Ectodermal cell (in vitro differentiated cells): ENCODE data around the gene PCYOX1L.

Experiments used
- H3K27ac ChIP-seq: 2 replicates; pipeline ENCODE4 v1.7.0; 2013; ENCODE audit warnings: mild to moderate bottlenecking, low read depth, low read length; ENCODE audit not compliant: insufficient read depth, poor library complexity, severe bottlenecking
- H3K27me3 ChIP-seq: 2 replicates; pipeline ENCODE4 v1.7.0; 2013; ENCODE audit warnings: mild to moderate bottlenecking, low read length; ENCODE audit not compliant: insufficient read depth, control insufficient read depth, poor library complexity, severe bottlenecking
- H3K36me3 ChIP-seq: one replicate; pipeline ENCODE4 v1.7.0; 2013; ENCODE audit warnings: low read length; ENCODE audit not compliant: control insufficient read depth, insufficient read depth
- H3K4me1 ChIP-seq: one replicate; pipeline ENCODE4 v1.7.0; 2013; ENCODE audit warnings: low read length; ENCODE audit not compliant: control insufficient read depth, insufficient read depth
- H3K4me3 ChIP-seq: 2 replicates; pipeline ENCODE4 v1.7.0; 2013; ENCODE audit warnings: low read depth, low read length, control low read depth; ENCODE audit not compliant: insufficient read depth
- H3K9me3 ChIP-seq: 2 replicates; pipeline ENCODE4 v1.7.0; 2013; ENCODE audit warnings: mild to moderate bottlenecking, low read length, moderate library complexity; ENCODE audit not compliant: control insufficient read depth
- WGBS, 2 experiments: methylation state at CpG; one replicate each; pipeline ENCODE4 v1.1.7; 2013; ENCODE audit warnings: missing lambda C conversion rate in 2 of 2; 5-methylcytosine and 5-hydroxymethylcytosine counted together

The PCYOX1L gene

DNA sequence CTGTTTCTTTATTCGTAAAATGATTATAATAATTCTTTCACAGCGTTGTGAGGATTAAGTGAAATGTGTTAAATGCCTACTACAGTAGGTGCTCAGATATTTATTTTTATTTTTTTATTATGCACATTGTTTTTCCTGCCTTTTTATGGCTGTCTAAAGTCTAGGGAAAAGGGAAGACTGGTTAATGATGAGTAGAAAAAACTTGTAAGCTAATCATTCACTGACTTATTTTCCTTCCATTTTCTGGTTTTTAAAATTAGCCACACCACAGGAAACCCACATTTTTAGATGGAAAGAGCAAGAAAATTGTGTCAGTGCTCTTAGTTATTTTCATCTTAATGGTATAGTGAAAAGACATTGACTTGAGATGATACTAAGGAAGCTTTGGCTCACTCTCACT lies 3.9 kb upstream of the PCYOX1L start:
- WGBS, 2 experiments, result 90 to 95% methylated on average over 2 of the region's 2 CpGs
- Histone ChIP-seq H3K27ac (no peak overlapping the region), H3K27me3 (no peaks in the 10 kb centered on the region), H3K36me3 (peaks cover 10% of the 10 kb centered on the region), H3K4me3 (no peak overlapping the region), H3K9me3 (no peaks in the 10 kb centered on the region), H3K4me1 (no peaks in the 10 kb centered on the region)

DNA sequence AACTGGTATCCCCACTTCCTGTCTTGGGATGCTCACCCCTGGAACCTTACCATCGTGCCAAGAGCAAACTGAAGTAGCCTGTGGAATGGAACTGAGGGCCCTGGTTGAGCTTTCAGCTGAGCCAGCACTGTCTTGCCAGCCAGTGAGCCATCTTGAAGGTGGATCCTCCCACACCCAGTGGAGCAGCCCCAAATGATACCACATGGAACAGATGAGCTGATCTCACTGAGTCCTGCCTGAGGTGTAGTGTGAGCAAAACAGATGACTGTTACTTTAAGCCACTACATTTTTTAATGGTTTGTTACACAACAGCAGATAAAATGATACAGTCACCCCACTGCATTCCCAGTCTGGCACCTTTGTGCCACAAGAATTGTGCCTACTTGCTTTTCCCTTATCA lies 2.2 kb upstream of the PCYOX1L start:
- H3K27me3 ChIP-seq, result no peaks in the 10 kb centered on the region
- no peak overlapping the region for H3K27ac ChIP-seq
- H3K36me3 ChIP-seq, result peaks cover 3% of the 10 kb centered on the region
- no peaks in the 10 kb centered on the region for H3K9me3 ChIP-seq
- WGBS, 2 experiments, result 94 to 100% methylated on average over 1 of the region's 1 CpG
- no peak overlapping the region for H3K4me3 ChIP-seq
- no peaks in the 10 kb centered on the region for H3K4me1 ChIP-seq

DNA sequence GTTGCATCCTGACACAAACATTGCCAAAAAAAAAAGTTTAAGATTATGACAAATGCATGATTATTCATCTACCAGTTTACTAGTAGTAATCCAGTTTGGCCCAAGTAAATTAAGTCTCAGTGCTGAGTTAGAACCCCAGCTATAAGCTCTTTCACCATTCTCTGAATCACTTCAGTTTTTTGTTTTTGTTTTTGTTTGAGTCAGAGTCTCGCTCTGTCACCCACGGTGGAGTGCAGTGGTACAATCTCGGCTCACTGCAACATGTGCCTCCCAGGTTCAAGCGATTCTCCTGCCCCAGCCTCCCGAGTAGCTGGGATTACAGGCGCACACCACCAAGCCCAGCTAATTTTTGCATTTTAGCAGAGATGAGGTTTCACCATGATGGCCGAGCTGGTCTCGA lies 1.5 kb upstream of the PCYOX1L start:
- Histone ChIP-seq H3K4me3 (no peak overlapping the region), H3K27me3 (no peaks in the 10 kb centered on the region), H3K27ac (no peak overlapping the region), H3K9me3 (no peaks in the 10 kb centered on the region), H3K36me3 (peaks cover 3% of the 10 kb centered on the region), H3K4me1 (no peaks in the 10 kb centered on the region)
- WGBS, 2 experiments, result 94 to 95% methylated on average over 8 of the region's 8 CpGs

DNA sequence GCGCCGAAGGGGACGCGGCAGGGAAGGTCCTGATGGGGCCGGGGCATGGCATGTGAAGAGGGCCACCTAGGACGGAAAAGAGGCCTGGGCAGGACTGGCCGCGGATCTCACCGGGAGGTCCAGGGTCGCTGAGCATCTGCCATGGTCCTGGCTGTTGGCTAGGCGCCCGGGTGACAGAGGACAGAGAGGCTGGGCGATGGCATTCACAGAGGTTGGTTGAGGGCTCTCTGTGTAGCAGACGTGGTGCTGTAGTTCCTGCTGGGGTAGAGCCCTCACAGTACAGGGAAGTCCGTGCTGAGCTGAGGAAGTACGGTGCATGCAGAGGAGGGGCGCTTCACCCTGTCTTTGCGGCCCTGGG lies 427 bp downstream of the PCYOX1L start:
- Histone ChIP-seq H3K9me3 (no peaks in the 10 kb centered on the region), H3K27me3 (no peaks in the 10 kb centered on the region), H3K36me3 (peaks cover 3% of the 10 kb centered on the region), H3K27ac (no peak overlapping the region), H3K4me1 (no peaks in the 10 kb centered on the region), H3K4me3 (peak overlapping the region; percentile 87)
- 5% methylated on average over 18 of the region's 18 CpGs for WGBS, 2 experiments

DNA sequence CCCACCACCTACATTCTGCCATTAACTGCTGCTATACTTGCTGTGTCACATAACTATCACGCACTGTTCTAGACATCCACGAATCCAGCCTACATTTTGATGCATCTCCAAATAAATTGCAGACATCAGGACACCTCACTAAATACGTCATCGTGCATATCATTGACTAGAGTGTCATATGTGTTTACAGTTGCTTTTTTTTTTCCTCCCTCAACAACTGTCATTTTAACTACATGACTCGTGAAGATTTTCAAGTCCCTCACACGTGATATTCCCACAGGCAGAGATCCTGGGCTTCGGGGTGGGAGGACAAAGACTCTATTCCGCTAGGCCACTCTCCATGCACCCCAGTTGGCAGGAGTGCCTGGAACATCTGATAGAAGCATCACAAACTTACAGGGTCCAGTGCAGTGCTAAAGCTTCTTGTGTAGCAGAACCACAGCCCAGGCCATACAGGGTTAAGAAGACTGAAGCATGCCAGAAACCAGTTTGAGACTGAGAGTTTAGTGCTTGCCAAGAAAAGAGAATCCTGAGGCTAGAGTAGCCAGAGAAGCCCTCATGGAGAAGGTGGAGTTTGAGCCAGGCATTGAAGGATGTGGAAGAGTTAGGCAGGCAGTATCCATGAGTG lies 1.1 kb downstream of the PCYOX1L start:
- no peak overlapping the region for H3K27ac ChIP-seq
- H3K9me3 ChIP-seq, result no peaks in the 10 kb centered on the region
- no peaks in the 10 kb centered on the region for H3K4me1 ChIP-seq
- WGBS, 2 experiments, result 94 to 95% methylated on average over 8 of the region's 8 CpGs
- H3K27me3 ChIP-seq, result no peaks in the 10 kb centered on the region
- peak overlapping the region; percentile 87 for H3K4me3 ChIP-seq
- H3K36me3 ChIP-seq, result no peaks in the 10 kb centered on the region

DNA sequence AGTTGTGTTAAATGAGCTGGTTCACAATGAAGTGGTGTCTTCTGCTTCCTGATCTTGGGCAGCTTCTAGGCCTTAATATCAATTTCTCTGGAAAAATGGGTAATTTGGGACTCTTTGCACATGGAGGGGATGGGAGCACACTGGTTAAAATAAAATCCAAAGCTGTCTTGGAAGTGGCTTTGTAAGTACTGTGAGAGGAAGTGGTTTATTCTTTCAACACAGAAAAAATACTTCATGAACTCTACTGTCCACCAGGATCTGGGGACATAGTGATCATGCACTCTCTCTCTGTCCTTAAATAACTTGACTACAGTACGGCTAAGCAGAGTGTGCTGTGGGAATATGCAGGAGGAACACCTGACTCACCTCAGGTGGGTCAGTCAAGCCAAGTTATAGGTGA lies 2.4 kb downstream of the PCYOX1L start:
- WGBS, 2 experiments, result 93 to 98% methylated on average over 1 of the region's 1 CpG

DNA sequence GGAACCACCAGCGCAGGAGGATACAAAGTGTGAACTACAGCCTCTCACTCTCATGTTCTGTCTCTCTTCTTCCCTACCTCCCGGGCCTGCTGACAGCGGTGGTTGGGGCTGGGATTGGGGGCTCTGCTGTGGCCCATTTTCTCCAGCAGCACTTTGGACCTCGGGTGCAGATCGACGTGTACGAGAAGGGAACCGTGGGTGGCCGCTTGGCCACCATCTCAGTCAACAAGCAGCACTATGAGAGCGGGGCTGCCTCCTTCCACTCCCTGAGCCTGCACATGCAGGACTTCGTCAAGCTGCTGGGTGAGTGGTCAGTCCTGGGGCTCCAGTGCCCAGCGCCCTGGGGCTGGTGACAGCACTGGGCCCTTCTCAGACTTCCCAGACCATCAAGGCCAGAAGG lies 4.7 kb downstream of the PCYOX1L start:
- WGBS, 2 experiments, result 91 to 93% methylated on average over 12 of the region's 12 CpGs
- Histone ChIP-seq H3K4me1 (no peaks in the 10 kb centered on the region), H3K27me3 (no peaks in the 10 kb centered on the region), H3K4me3 (no peak overlapping the region), H3K36me3 (no peaks in the 10 kb centered on the region), H3K9me3 (no peaks in the 10 kb centered on the region), H3K27ac (no peak overlapping the region)

More for the DNA sequence above, 2.4 kb downstream of the PCYOX1L start:
- Histone ChIP-seq H3K36me3 (no peaks in the 10 kb centered on the region), H3K9me3 (no peaks in the 10 kb centered on the region), H3K27ac (no peak overlapping the region), H3K4me1 (no peaks in the 10 kb centered on the region), H3K4me3 (no peak overlapping the region), H3K27me3 (no peaks in the 10 kb centered on the region)

DNA sequence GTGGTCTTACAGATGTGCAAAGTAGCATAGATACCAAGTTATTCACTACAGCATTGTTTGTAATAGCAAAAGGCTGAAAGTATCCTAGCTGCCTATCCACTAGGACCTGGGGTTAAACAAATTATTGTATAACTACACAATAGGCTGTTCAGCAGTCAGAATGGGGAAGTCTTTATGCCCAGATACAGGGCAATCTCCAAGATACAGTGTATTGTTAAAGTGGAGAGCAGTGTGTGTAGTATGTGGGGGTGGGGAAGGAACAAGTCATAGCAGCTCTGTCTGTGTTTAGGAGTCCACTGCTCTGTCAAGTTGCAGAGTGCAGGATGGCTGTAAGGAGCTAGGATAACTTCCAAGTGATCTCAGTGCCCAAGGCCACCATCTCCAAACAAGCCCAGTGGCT lies 5.5 kb downstream of the PCYOX1L start:
- H3K36me3 ChIP-seq, result no peaks in the 10 kb centered on the region
- no peaks in the 10 kb centered on the region for H3K9me3 ChIP-seq
- H3K4me1 ChIP-seq, result no peaks in the 10 kb centered on the region
- H3K27me3 ChIP-seq, result no peaks in the 10 kb centered on the region
- H3K4me3 ChIP-seq, result no peak overlapping the region
- no peak overlapping the region for H3K27ac ChIP-seq

DNA sequence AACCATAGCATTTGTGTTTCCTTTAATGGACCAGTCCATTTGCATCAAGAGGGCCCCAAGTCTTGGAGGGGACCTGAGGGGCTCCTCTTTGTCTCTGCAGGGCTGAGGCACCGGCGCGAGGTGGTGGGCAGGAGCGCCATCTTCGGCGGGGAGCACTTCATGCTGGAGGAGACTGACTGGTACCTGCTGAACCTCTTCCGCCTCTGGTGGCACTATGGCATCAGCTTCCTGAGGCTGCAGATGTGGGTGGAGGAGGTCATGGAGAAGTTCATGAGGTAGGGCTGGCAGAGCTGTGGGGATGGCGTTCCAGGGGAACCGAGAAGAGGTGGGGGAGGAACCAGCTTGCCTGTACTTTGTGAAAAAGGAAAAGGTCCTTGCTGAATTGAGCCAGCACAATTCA lies 6.1 kb downstream of the PCYOX1L start:
- Histone ChIP-seq H3K4me3 (no peak overlapping the region), H3K4me1 (no peaks in the 10 kb centered on the region), H3K36me3 (no peaks in the 10 kb centered on the region), H3K9me3 (no peaks in the 10 kb centered on the region), H3K27ac (no peak overlapping the region), H3K27me3 (no peaks in the 10 kb centered on the region)
- 93 to 96% methylated on average over 9 of the region's 9 CpGs for WGBS, 2 experiments

DNA sequence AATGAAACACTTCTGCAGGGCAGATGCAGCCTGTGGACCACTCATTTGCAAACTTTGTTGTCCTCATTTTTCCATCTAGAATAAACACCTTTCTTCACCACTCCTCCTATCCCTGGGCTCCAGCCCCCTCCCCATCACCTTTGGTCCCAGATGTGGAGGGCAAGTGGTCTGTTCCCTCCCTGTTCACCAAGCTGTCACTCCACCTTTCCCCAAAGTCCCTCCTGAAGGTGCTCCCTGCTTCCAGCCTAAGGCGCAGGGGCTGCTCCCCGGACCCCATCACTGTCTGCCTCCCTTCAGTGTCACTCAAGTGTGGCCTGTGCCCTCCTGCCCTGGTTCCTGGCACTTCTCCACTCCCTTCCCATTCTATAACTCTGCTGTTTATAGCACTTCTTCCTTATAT lies 6.9 kb downstream of the PCYOX1L start:
- H3K27me3 ChIP-seq, result no peaks in the 10 kb centered on the region
- no peaks in the 10 kb centered on the region for H3K9me3 ChIP-seq
- H3K36me3 ChIP-seq, result no peaks in the 10 kb centered on the region
- WGBS, 2 experiments, result 93 to 96% methylated on average over 2 of the region's 2 CpGs
- no peak overlapping the region for H3K27ac ChIP-seq
- H3K4me3 ChIP-seq, result no peak overlapping the region
- H3K4me1 ChIP-seq, result no peaks in the 10 kb centered on the region

DNA sequence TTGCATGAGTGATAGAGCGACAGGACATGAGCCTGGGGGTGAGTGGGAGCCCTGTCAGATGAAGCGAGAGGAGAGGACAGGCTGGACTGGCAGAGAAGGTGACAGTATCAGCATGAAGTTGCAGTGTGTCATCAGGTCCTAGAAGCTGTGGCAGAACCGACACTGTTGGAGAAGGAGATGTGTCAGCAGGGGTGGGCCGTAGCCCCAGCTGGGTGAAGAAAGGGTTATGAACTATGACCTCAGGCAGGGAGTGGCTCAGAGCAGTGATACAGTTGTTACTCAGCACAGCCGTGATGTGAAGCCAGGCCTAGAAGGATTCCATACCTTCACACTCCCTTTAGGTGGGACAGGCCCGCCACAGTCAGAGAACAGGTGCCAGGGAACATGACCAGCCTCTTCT lies 7.6 kb downstream of the PCYOX1L start:
- Histone ChIP-seq H3K36me3 (no peaks in the 10 kb centered on the region), H3K9me3 (no peaks in the 10 kb centered on the region), H3K4me1 (no peaks in the 10 kb centered on the region), H3K4me3 (no peak overlapping the region), H3K27ac (no peak overlapping the region), H3K27me3 (no peaks in the 10 kb centered on the region)
- WGBS, 2 experiments, result 90 to 94% methylated on average over 6 of the region's 6 CpGs
